Germinal center (tissue), 1 donor: ENCODE data around the gene PPP2R2B.

Experiments used
- DNase-seq: peaks from one replicate; pipeline ENCODE4 v3.0.0; 2012; ENCODE audit warnings: mixed read lengths, low spot score

The PPP2R2B gene

DNA sequence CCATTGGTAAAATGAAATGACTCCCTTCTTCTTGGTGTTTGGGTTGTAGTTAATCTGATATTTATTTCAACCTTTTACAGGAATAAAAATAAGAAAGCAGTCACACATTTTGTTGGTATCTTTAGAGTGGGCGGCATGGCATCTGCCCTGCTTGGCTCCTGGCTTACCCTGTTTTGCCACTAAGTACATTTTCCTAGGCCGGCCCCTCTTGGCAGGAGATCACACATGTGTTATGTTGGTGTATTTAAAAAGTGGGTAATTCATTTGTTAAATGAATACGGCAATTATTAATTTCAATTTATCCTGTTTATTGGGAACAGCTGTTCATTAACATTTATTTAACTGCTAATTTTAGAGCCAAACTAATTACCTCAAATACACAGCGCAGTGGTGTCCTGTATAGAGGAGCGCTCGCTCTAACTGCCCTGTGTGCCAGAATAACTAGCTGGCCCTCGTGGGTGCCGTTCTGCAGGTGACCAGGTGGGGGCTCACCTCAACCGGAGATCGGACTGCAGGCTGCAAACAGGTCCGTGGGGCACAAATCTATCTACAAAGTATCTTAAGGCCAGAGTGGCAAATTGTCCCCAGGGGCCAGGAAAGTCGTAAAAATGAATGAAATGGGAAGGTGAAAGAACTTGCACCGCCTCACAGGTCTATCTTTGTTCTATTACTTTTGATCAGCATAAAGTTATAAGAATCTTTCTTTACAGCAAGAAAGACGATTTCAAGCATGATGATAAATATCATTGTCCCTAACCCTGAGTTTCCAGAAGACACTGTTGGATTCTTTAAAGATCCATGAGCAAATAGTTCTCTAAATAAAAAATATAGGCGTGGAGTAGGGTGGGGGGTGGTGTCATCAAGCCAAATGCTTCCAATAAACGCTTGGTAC is 336.4 kb downstream of the PPP2R2B start:
- DNase-seq, result peak; percentile 63

DNA sequence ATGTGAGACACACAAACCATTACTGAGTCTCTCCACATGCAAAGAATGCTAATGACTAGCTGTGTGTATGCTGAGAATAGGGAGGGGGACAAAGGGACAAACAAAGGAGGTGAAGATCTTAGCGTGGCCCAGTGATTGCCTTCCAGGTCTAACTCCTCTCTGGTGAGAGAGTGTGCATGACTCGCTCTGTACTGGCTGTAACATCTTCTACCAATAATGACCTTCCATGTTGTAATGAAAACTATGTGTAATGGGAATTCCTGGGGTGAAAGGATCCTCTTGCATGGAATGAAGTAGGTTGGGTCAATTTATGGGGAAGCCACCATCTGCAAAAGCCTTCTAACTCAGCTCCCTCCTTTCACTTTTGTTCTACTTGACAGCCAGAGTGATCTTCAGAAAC is 338.1 kb downstream of the PPP2R2B start:
- no peak for DNase-seq

DNA sequence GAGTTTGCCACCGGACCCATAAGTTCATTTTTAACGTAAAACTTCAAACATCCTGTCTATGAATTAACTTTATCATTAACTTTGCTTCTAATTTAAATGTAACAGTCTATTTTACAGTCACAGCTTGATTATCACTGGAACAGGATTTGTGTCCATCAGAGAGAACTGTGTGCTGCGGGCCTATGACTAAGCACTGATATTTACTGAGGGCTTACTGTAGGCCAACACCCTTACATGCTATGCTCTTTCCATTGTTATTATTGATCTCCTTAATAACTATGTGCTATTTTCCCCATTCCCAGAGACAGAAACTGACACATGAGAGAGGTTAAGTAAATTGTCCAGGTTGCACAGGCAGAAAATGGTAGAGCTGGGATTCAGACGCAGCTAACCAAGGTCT is 338.6 kb downstream of the PPP2R2B start:
- DNase-seq, result no peak

DNA sequence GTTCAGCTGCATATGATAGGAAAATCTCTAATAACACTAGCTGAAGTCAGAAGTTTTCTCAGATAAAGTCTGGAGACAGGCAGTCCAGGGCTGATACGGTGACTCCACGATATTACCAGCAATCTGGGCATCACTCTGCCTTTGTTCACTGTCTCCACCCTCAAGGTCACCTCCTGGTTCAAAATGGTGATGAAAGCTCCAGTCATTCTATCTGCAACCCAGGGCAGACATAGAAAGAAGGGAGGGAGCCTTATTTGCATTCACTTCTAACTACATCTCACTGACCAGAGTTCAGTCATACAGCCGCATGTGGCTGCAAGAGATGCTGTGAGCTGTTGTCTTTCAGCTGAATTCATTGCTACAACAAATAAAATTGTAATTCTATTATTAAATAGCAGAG is 340.1 kb downstream of the PPP2R2B start:
- DNase-seq, result no peak

GRCh38 chr5:146533882-146534281 is 344.7 kb downstream of the PPP2R2B start:
- DNase-seq, result no peak

GRCh38 chr5:146533260-146533857 is 345.2 kb downstream of the PPP2R2B start:
- peak; percentile 53 for DNase-seq
